Choroid plexus epithelial cell (primary cell): Measurements from ENCODE around the gene CCDC60.

Source experiments
- DNase-seq: peaks from one replicate; pipeline ENCODE4 v3.0.0-alpha.2; 2010; ENCODE audit warnings: low read depth
- H3K4me3 ChIP-seq: 2 replicates; pipeline ENCODE4 v1.5.1; 2011; ENCODE audit warnings: low read depth, mild to moderate bottlenecking, control low read depth, low read length, moderate library complexity
- TF ChIP-seq, protein P1 (sequence below): conservative IDR thresholded peaks from 2 replicates; pipeline ENCODE4 v1.5.1; 2011; ENCODE audit warnings: low read depth, mild to moderate bottlenecking, control low read depth, inconsistent platforms, low read length, moderate library complexity

CCDC60 gene

DNA sequence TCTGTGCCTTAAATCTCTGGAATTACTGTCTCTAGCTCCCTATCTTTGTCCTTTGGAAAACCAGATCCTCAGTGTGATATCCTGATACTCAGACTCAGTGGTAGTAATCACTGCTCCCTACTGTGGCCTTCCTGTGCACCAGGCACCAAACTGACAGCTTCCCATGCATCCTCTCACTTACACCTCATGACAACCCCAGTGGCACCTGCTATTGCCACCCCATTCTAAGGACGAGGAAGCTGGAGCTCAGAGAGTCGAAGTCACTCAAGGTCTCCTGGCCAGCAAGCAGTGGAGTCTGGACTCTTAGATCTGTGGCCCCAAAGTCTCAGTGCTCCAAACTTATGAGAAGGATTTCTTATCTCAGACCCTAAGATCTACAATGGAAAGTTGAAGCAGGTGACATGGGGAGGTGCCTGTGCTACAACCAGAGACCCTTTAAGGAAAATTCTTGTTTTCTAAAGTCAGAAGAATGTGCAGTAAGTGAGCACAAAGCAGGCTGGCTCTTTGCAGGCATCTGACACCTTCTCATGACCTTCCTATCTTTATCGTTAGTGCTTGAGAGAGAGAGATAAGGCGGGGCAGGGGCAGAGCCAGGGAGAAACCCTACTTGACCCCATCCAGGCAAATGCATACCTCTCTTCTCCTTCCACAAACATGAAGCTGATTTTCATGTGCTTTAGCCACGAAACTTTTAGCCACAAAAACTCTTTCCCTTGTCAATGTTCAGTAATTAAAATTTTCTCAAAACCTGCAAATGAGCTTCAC lies 47.1 kb downstream of the CCDC60 start:
- DNase-seq: no peak
- TF ChIP-seq, protein P1, sequence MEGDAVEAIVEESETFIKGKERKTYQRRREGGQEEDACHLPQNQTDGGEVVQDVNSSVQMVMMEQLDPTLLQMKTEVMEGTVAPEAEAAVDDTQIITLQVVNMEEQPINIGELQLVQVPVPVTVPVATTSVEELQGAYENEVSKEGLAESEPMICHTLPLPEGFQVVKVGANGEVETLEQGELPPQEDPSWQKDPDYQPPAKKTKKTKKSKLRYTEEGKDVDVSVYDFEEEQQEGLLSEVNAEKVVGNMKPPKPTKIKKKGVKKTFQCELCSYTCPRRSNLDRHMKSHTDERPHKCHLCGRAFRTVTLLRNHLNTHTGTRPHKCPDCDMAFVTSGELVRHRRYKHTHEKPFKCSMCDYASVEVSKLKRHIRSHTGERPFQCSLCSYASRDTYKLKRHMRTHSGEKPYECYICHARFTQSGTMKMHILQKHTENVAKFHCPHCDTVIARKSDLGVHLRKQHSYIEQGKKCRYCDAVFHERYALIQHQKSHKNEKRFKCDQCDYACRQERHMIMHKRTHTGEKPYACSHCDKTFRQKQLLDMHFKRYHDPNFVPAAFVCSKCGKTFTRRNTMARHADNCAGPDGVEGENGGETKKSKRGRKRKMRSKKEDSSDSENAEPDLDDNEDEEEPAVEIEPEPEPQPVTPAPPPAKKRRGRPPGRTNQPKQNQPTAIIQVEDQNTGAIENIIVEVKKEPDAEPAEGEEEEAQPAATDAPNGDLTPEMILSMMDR: no peak
- H3K4me3 ChIP-seq: no peak overlapping the region

DNA sequence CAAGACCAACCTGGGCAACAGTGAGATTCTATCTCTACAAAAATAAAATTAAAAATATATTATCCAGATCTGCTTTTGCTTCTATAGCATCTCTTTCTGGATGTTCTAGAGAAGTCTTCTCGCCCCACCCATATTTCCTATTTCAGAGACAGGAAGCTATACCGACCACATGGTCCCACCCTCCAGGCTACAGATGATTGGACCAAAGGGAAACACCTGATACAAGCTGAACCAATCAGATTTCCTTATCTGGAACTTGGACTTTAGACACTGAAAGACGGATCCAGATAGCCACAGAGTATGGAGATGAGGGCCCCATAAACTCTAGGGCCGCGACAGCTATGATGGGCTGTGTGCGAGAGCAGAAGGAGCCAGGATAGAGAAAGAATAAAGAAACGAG lies 48.7 kb downstream of the CCDC60 start:
- TF ChIP-seq, protein P1: no peak
- DNase-seq: no peak
- H3K4me3 ChIP-seq: no peak overlapping the region

- H3K4me3 ChIP-seq: no peak overlapping the region
- TF ChIP-seq, protein P1: no peak
- no peak for DNase-seq
Observed at GRCh38 chr12:119384340-119384739, 49.8 kb downstream of the CCDC60 start.

- TF ChIP-seq, protein P1: no peak
- no peak for DNase-seq
- no peak overlapping the region for H3K4me3 ChIP-seq
Observed at GRCh38 chr12:119385659-119386058, 51.1 kb downstream of the CCDC60 start.

GRCh38 chr12:119389687-119390086 lies 55.2 kb downstream of the CCDC60 start:
- TF ChIP-seq, protein P1: no peak
- H3K4me3 ChIP-seq: no peak overlapping the region
- DNase-seq: no peak

- no peak for DNase-seq
- TF ChIP-seq, protein P1: no peak
Observed at GRCh38 chr12:119391673-119392072, 57.1 kb downstream of the CCDC60 start.

GRCh38 chr12:119393677-119394076 lies 59.1 kb downstream of the CCDC60 start:
- no peak overlapping the region for H3K4me3 ChIP-seq
- no peak for DNase-seq
- TF ChIP-seq, protein P1: no peak

More at GRCh38 chr12:119391673-119392072, 57.1 kb downstream of the CCDC60 start:
- H3K4me3 ChIP-seq: no peak overlapping the region
